GM04504 (cell line): Measurements from ENCODE around the gene PRDM16.

Experiments used
- DNase-seq: peaks from one replicate; pipeline ENCODE4 v3.0.0-alpha.2; 2012; ENCODE audit warnings: low read depth

The PRDM16 gene

GRCh38 chr1:3475839-3476573 is 407.0 kb downstream of the PRDM16 start:
- DNase-seq: no peak

- no peak for DNase-seq
These were observed 407.7 kb downstream of the PRDM16 start for GRCh38 chr1:3476666-3477065.

- DNase-seq: no peak
These were observed 408.4 kb downstream of the PRDM16 start for GRCh38 chr1:3477241-3477995.

DNA sequence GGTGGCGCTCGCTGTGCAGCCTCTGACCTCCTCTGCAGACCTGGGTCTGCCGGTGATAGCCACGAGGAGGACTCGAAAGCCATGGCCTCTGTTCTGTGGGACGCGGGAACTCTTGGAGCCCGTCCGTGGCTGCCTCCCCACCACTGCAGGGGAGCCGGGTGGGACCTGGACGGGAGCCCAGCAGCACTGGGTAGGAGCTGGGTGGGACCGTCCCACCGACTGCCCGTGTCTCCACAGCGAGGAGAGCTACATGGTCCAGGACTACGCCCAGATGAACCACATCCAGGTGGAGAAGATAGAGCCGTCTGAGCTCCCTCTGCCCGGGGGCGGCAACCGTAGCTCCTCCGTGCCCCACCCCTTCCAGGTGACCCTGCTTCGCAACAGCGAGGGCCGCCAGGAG is 409.2 kb downstream of the PRDM16 start:
- DNase-seq: no peak

- no peak for DNase-seq
These were observed 410.7 kb downstream of the PRDM16 start for GRCh38 chr1:3479511-3480368.

GRCh38 chr1:3480369-3480719 is 411.3 kb downstream of the PRDM16 start:
- DNase-seq: no peak

DNA sequence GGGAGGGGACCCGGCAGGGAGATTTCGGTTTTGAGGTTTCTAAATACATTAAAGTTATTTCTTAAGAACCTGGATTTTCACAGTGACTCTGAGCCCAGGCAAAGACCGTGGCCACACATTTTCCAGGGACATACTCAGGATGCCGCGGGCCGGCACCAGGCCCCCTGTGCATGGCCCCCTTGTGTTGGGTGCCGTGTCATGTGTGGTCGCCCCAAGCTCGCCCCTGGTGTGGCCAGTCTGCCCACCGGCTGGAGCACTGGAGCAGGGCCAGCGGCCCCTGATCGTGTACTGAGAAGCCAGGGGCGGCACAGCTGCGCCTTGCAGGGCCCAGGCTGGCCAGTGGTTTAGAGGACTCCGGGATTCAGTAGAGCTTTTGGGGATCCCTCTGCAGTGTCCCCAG is 412.0 kb downstream of the PRDM16 start:
- no peak for DNase-seq

DNA sequence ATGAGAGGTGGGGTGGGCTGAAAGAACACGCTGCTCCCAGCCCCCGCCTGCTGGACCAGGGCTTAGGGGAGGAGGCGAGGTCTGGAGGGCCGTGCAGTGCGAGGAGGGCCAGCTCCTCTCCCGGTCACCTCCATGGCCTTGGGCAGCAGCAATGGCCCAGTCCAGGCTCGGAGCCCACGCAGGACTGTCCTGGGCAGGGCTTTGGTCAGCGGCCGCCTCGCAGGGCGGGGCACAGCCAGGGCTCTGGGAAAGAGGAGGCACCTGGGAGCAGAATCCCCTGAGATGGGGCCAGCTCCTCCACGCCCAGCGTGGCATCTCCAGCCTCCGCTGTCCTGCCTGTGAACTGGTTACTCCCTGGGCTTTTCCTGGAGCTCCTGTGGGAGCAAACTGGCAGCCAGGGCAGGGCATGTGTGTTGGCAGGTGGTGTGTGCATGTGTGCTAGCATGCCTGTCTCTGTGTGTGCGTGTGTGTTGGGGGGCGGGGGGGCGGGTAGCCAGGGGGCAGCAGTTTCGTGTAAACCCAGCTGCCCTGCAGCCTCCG is 412.9 kb downstream of the PRDM16 start:
- DNase-seq: no peak

GRCh38 chr1:3482378-3482849 is 413.4 kb downstream of the PRDM16 start:
- DNase-seq: no peak

DNA sequence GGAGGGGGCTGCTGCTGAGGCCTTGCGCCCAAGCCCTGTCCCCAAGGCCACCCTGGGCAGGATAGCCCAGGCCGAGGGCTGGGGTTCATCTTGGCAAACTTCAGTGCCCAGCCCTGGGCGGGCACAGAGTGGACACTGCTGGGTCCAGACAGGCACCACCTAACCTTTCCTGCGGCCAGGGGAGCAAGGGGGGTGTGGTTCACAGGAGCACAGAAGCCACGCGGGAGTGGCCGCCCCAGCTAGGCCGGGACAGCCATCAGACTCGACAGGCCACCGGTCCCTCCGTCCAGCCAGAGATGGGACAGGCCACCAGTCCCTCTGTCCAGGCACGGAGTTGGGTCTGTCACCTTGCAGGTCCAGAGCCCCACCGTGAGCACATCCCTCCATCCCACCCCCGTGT is 414.4 kb downstream of the PRDM16 start:
- no peak for DNase-seq

GRCh38 chr1:3483801-3484444 is 414.9 kb downstream of the PRDM16 start:
- DNase-seq: no peak

DNA sequence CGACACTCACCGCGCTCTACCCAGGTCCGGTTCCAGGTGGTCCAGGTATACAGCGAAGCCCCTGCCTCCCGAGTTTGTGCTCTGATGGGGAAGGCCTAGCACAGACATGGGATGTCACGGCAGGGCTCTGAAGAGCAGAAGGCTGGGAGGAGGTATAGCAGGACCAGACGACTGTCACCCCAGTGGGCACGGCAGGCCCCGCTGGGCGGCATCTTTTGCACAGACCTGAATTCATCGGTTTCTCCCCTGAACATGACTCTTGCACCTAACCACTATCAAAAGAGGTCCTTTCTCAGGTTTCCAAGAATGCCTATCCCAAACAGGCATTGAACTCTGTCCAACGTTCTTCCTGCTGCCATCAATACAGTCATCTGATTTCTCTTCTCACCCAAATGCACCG is 416.0 kb downstream of the PRDM16 start:
- no peak for DNase-seq
